Aorta (tissue), 5 donors: ENCODE results near the gene SIX5. TPM values are rescaled to one million over a fixed set of nuclear protein-coding genes. Genes with fewer than 3 reads are reported as not detected.
"Not testable (repeated sequence)": the region's sequence is repeated elsewhere in the genome, so short reads cannot be mapped to it uniquely, and the experiment has no call there.

ENCODE experiments used
- ATAC-seq: fragments of 200-7000 bp; cut with Tn5 transposase; one replicate; pipeline ENCODE4 v1.9.1; 2022; ENCODE audit warnings: moderate library complexity; ENCODE audit not compliant: low FRiP score
- DNase-seq, 2 donors: peaks; one replicate each; pipeline ENCODE4 v3.0.0-alpha.2; 2020
- H3K27ac ChIP-seq, 2 donors: one replicate each; pipeline ENCODE4 v1.5.1; 2013; ENCODE audit warnings: low read length in 2 of 2, mild to moderate bottlenecking in 2 of 2, moderate library complexity in 2 of 2, control low read depth in 1 of 2, inconsistent platforms in 1 of 2, low read depth in 1 of 2
- H3K27me3 ChIP-seq, 2 donors: one replicate each; pipeline ENCODE4 v1.6.1; 2013; ENCODE audit warnings: control low read depth in 1 of 2, low read length in 1 of 2, mild to moderate bottlenecking in 1 of 2, moderate library complexity in 1 of 2; ENCODE audit not compliant: insufficient read depth in 2 of 2, control insufficient read depth in 1 of 2
- H3K36me3 ChIP-seq, 2 donors: one replicate each; pipeline ENCODE4 v1.6.1; 2013; ENCODE audit warnings: control low read depth in 1 of 2, low read length in 1 of 2, mild to moderate bottlenecking in 1 of 2; ENCODE audit not compliant: insufficient read depth in 2 of 2, control insufficient read depth in 1 of 2
- H3K4me1 ChIP-seq, 2 donors: one replicate each; pipeline ENCODE4 v1.6.1; 2013; ENCODE audit warnings: low read length in 2 of 2, control low read depth in 1 of 2, mild to moderate bottlenecking in 1 of 2, moderate library complexity in 1 of 2; ENCODE audit not compliant: insufficient read depth in 2 of 2, control insufficient read depth in 1 of 2
- H3K4me3 ChIP-seq, 2 donors: one replicate each; pipeline ENCODE4 v1.5.1; 2013; ENCODE audit warnings: low read length in 2 of 2, control low read depth in 1 of 2, mild to moderate bottlenecking in 1 of 2
- H3K9me3 ChIP-seq: one replicate; pipeline ENCODE4 v1.6.1; 2013; ENCODE audit warnings: mild to moderate bottlenecking, low read length; ENCODE audit not compliant: control insufficient read depth
- WGBS, 2 donors: extraction: QIAGEN DNeasy Blood & Tissue Kit; methylation state at CpG; one replicate each; pipeline ENCODE4 v1.1.7; 2013; 5-methylcytosine and 5-hydroxymethylcytosine counted together
- intact Hi-C, 2 donors: fragments of 100-400 bp; cut with DNase I; formaldehyde crosslinking; loops; one replicate each; pipeline versions ENCODE4 v1.14.2 to v1.15.0; 2022
- polyA plus RNA-seq, 2 donors: library from polyadenylated mRNA; stranded (reverse); fragments of 200-250 nt; gene quantifications; one replicate each; pipeline ENCODE4 v1.2.3, GENCODE V29; 2013
- total RNA-seq, 2 donors: library from RNA; stranded (reverse); fragmentation: NEBNext Ultra II Directional; extraction: Animal tissue kit (Norgen Biotek cat#: 25700); gene quantifications; one replicate each; pipeline ENCODE4 v1.2.1, GENCODE V29; 2021
- donor health status: healthy with polysubstance abuse.
- donor health status: Bipolar disorder and iron deficiency.
- donor health status: DM: no; HTN: no; CAD: no.
- donor health status: DM: no; HTN: no; CAD: no.
- donor health status: DM: yes; HTN: yes; CAD: no.

SIX5 gene
- total and polyA plus RNA-seq, 4 donors, result 8.1 to 34.4 (median 22.6) TPM

- not testable (repeated sequence) for H3K27ac ChIP-seq, H3K4me3 ChIP-seq, DNase-seq, H3K9me3 ChIP-seq, H3K4me1 ChIP-seq, ATAC-seq, H3K27me3 ChIP-seq, H3K36me3 ChIP-seq
- intact Hi-C loops, result loop anchor here (1.0 to 2.0 kb wide), 2 partner anchors 29 kb away; no protein-coding TSS in a partner anchor
- WGBS, 2 donors, result 89 to 90% methylated on average over 5 of the region's 5 CpGs
Measured at GRCh38 chr19:45799541-45799940, 30.5 kb upstream of the SIX5 start.

GRCh38 chr19:45798995-45799517 lies 30.0 kb upstream of the SIX5 start:
- Histone ChIP-seq H3K36me3 (no peaks in the 10 kb centered on the region), H3K27me3 (no peaks in the 10 kb centered on the region), H3K4me1 (no peaks in the 10 kb centered on the region), H3K27ac (no peak overlapping the region), H3K4me3 (no peak overlapping the region), H3K9me3 (no peaks in the 10 kb centered on the region)
- intact Hi-C loops, result loop anchor here (1.0 to 2.0 kb wide), 2 partner anchors 28 to 29 kb away; no protein-coding TSS in a partner anchor
- ATAC-seq (peak; percentile 91), DNase-seq (peak; percentile 76 to 80)
- 6 to 7% methylated on average over 10 of the region's 10 CpGs for WGBS, 2 donors

- H3K27me3 ChIP-seq, result no peaks in the 10 kb centered on the region
- no peak overlapping the region for H3K4me3 ChIP-seq
- 79 to 85% methylated on average over 2 of the region's 2 CpGs for WGBS, 2 donors
- no peak for DNase-seq
- H3K27ac ChIP-seq, result no peak overlapping the region
- H3K4me1 ChIP-seq, result no peaks in the 10 kb centered on the region
- intact Hi-C loops, result no loop called here
- H3K9me3 ChIP-seq, result no peaks in the 10 kb centered on the region
- H3K36me3 ChIP-seq, result no peaks in the 10 kb centered on the region
- ATAC-seq, result no peak
Measured at GRCh38 chr19:45794627-45795026, 25.6 kb upstream of the SIX5 start.

- Histone ChIP-seq H3K36me3 (no peaks in the 10 kb centered on the region), H3K4me1 (no peaks in the 10 kb centered on the region), H3K4me3 (no peak overlapping the region), H3K27me3 (no peaks in the 10 kb centered on the region), H3K9me3 (no peaks in the 10 kb centered on the region), H3K27ac (no peak overlapping the region)
- ATAC-seq (no peak), DNase-seq (no peak)
- 57 to 58% methylated on average over 6 of the region's 6 CpGs for WGBS, 2 donors
- intact Hi-C loops, result no loop called here
Measured at GRCh38 chr19:45793876-45794275, 24.8 kb upstream of the SIX5 start.

GRCh38 chr19:45793178-45793564 lies 24.1 kb upstream of the SIX5 start:
- H3K4me3 ChIP-seq, result no peak overlapping the region
- no peaks in the 10 kb centered on the region for H3K36me3 ChIP-seq
- H3K27ac ChIP-seq, result no peak overlapping the region
- WGBS, 2 donors, result 39 to 41% methylated on average over 3 of the region's 3 CpGs
- intact Hi-C loops, result no loop called here
- ATAC-seq (no peak), DNase-seq (no peak)
- no peaks in the 10 kb centered on the region for H3K9me3 ChIP-seq
- H3K4me1 ChIP-seq, result no peaks in the 10 kb centered on the region
- no peaks in the 10 kb centered on the region for H3K27me3 ChIP-seq

- H3K27me3 ChIP-seq, result no peaks in the 10 kb centered on the region
- peak within 1 kb of the TSS in 1 of 2 donors; percentile 39 for H3K27ac ChIP-seq
- WGBS, 2 donors, result 1% methylated on average over 52 to 86 of the region's 86 CpGs
- peak; percentile 99 for ATAC-seq
- peak within 1 kb of the TSS; percentile 71 to 79 for H3K4me3 ChIP-seq
- intact Hi-C loops, result no loop called here
- no peaks in the 10 kb centered on the region for H3K36me3 ChIP-seq
- H3K9me3 ChIP-seq, result no peaks in the 10 kb centered on the region
- no peaks in the 10 kb centered on the region for H3K4me1 ChIP-seq
- peak; percentile 99 to 100 for DNase-seq
Measured at GRCh38 chr19:45792470-45793177, 23.6 kb upstream of the SIX5 start, which contains the start of gene DMWD. Gene DMWD, minus strand, starts transcription at chr19:45792845. Its CDS starts 89 bp downstream, at chr19:45792756.

GRCh38 chr19:45791744-45792469 lies 22.9 kb upstream of the SIX5 start:
- Histone ChIP-seq H3K4me1 (no peaks in the 10 kb centered on the region), H3K27me3 (no peaks in the 10 kb centered on the region), H3K27ac (peak overlapping the region in 1 of 2 donors; percentile 6), H3K4me3 (peak overlapping the region; percentile 71 to 79), H3K36me3 (no peaks in the 10 kb centered on the region), H3K9me3 (no peaks in the 10 kb centered on the region)
- DNase-seq (no peak), ATAC-seq (no peak)
- intact Hi-C loops, result no loop called here
- 5 to 6% methylated on average over 28 to 31 of the region's 31 CpGs for WGBS, 2 donors

- Histone ChIP-seq H3K36me3 (no peaks in the 10 kb centered on the region), H3K27me3 (no peaks in the 10 kb centered on the region), H3K9me3 (no peaks in the 10 kb centered on the region), H3K4me1 (no peaks in the 10 kb centered on the region), H3K4me3 (no peak overlapping the region), H3K27ac (no peak overlapping the region)
- intact Hi-C loops, result no loop called here
- DNase-seq, result no peak
- no peak for ATAC-seq
- WGBS, 2 donors, result 83 to 85% methylated on average over 8 of the region's 8 CpGs
Measured at GRCh38 chr19:45790942-45791341, 21.9 kb upstream of the SIX5 start.
